GM03348 (cell line): ENCODE results near the gene RAB4A.

ENCODE experiments used
- DNase-seq: peaks from one replicate; pipeline ENCODE4 v3.0.0; 2012; ENCODE audit warnings: low spot score

RAB4A gene

DNA sequence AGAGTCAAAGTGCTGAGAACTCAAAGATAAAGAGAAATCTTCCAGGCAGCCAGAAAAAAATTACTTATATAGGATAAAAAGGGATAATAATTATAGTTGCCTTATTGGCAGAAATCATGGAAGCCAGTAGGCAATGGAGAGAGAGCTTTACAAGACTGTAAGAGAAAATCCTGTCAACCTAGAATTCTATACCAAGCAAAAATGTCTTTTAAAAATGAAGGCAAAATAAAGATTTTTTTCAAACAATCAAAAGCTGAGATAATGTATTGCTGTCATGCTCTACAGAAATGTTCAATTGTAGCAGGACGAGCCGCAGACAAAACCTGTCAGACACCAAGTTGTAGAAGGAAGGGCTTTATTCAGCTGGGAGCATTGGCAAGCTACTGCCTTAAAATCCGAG lies 26.8 kb upstream of the RAB4A start:
- no peak for DNase-seq

GRCh38 chr1:229247871-229248270 lies 23.0 kb upstream of the RAB4A start:
- DNase-seq: no peak

DNA sequence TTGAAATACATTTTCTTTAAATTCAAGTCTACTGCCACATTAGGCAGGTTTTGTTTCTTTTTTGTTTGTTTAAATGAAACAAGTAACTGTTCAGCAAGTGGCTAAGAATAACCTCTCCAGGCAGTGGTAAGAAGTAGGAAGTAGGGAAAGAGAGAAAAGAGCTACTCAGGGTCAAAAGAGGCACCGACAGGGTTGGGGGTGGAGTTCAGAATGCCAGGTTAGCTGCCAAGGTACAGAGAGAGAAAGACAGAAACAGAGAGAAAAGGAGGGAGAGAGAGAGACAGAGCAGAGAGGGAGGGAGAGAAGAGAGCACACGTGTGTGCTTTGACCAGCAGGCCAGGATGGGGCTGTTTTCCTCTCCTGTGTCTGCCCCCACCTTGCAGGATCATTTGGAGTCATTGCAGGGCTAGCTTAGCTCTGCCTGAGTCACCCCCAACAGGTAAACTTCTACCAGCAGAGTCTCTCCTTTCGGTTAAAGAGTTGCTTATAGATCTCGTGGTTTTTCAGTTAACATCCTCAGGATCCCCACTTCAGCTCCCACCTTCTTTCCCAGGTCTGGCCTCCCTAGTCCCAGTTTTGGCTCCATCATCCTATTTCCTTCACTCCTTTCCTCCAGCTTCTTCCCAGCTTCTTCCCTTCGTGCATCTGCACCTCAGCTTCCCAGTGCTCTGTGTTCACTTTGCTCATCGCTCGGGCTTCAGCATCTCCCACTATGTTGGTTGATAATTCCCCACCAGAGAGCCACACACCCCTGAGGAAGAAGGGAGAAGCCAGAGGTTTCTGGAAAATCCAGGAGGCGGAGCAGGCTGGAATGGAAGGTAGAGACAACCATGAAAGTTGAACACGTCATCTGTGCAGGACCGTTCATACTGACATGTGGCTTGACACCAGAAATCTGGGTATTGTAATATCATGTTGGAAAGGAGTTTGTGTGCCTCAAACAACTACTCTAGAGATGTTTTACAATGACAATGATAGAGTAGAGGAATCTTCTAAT lies 21.8 kb upstream of the RAB4A start:
- no peak for DNase-seq

- no peak for DNase-seq
Measured at GRCh38 chr1:229249854-229250644, 20.9 kb upstream of the RAB4A start.

DNA sequence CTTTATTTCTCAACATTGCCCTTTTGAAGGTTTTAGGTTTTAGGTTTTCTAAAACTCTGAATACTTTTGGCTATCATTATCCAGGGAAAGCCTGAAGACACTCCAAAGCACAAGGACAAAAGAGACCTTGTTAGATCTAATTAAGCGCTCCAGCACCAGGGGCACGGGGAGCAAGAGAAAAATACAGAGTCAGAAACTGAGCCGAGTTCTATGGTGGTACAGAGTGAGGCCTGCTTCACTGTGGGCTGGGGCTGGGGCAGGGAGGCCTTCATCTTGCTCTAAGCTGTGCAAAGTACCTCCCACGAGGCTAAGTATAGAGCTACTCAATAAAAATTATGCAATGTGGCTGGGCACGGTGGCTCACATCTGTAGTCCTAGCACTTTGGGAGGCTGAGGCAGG lies 19.7 kb upstream of the RAB4A start:
- no peak for DNase-seq

DNA sequence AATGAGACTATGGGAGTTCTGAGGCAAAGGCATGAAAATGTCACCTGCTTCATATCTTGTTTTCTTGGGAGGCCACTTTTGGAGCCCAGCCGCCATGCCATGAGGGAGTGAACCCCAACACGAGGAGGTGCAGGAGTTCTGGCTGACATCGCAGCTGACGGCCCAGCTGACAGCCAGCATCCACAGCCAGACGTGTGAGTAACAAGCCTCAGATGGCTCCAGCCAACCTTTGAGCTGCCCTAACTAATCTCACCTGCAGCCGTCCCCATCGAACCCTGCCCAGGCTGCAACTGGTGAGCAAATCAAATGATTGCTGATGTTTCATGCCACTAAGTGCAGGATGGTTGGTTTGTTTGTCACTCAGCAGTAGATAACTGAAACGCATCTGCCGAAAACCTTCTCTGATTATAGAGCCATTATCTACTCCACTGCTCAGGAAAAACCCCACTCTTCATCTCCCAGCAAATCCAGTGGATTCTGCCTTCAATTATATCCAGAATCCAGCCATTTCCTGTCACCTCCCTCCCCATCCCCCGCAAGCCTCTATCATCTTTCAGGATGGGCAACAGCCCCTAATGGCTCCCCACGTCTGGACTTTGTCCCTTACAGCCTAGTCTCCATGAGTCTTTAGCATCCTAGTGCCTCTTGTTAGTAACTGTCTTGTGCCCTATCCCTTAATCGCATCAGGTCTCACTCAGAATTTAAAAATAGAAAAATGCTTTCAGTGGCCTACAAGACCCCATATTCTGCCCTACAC lies 18.5 kb upstream of the RAB4A start:
- no peak for DNase-seq

- DNase-seq: no peak
Measured at GRCh38 chr1:229253151-229253974, 17.5 kb upstream of the RAB4A start.

- no peak for DNase-seq
Measured at GRCh38 chr1:229254910-229255541, 15.9 kb upstream of the RAB4A start.

- peak; percentile 81 for DNase-seq
Measured at GRCh38 chr1:229258031-229258756, 12.7 kb upstream of the RAB4A start.

DNA sequence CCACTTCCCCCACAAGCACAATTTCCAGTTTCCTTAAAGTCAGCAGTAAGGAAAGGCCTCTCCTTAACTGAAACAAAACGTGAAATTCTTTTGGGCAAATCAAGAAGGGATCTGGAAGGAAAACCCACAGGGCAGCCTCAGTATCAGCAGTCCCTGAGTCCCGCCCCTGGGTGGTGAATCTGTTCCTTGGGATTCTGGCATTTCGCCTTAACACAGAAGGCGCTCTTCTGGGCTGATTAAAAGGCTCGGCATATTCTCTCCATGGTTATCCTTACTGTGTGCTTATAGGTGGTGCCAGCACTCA lies 12.2 kb upstream of the RAB4A start:
- DNase-seq: peak; percentile 18

DNA sequence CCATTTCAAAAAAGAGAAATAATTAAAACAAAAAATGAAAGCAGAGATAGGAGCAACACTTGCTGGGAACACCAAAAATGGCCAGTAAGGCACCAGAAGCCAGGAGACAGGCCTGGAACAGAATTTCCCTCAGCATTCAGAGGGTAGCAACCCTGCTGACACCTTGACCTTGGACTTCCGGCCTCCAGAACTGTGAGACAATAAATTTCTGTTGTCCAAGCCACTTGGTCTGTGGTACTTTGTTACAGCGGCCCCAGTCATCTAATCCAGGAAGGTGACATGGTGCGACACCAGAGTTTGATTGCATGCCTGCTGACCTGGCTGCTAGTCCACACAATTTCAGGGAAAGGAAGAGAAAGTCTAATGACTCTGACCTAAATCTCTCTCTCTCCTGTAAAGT lies 10.6 kb upstream of the RAB4A start:
- DNase-seq: no peak

GRCh38 chr1:229262239-229262638 lies 8.7 kb upstream of the RAB4A start:
- no peak for DNase-seq

GRCh38 chr1:229263254-229263653 lies 7.7 kb upstream of the RAB4A start:
- no peak for DNase-seq

DNA sequence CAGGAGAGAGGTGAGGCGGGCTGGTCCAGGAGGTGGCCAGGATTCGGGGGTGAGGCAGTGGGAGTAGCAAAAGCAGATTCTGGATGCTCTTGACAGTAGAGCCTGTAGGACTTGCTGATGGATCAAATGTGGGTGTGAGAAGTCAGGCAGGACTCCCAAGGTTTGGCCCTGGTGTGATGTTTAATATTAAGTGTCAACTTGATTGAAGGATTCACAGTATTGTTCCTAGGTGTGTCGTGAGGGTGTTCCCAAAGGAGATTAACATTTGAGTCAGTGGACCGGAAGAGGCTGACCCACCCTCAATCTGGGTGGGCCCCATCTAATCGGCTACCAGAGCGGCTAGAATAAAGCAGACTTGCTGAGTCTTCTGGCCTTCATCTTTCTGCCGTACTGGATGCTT lies 6.8 kb upstream of the RAB4A start:
- DNase-seq: no peak

- no peak for DNase-seq
Measured at GRCh38 chr1:229264487-229264886, 6.4 kb upstream of the RAB4A start.

- no peak for DNase-seq
Measured at GRCh38 chr1:229266274-229266673, 4.6 kb upstream of the RAB4A start.

DNA sequence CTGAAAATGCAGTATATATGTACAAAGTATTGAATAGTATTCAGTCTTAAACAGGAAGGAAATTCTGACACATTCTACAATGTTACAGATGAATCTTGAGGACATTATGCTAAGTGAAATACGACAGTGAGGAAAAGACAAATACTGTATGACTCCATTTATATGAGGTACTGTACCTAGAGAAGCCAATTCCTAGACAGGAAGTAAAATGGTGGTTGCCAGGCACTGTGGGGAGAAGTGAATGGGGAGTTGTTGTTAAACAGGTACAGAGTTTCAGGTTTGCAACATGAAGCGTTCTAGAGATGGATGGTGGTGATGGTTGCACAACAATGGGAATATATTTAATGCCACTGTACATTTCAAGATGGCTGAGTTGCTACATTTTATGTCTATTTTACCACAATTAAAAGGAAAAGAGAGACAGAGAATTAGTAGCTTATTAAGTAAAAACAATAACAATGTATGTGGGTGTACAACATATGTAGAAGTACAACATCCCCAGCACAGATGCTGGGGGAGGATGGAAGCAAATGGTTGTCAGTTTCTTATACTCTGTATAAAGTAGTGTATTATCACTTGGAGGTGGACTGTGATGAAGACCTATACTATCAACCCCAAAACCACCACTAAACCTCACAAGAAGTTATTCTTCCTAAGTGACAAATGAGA lies 3.9 kb upstream of the RAB4A start:
- no peak for DNase-seq

DNA sequence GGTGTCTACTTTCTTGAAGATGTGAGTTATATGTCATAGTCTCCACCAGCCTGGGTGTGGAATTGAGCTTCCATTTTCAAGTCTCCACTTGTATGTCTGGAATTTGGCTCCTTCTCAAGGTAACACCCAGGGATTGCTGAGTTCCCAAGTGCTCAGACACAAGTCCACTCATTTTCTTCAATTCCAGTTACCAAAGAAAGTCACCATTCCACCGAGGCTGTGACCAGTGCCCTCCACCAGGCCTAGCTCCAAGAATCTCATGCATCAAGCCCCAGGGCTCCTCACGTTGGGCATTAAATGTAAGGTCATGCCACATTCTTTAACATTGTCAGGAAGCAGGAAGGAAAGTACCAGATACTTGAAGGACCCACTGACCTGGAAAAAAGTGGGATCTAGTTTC lies 2.4 kb upstream of the RAB4A start:
- no peak for DNase-seq

- peak; percentile 62 for DNase-seq
Measured at GRCh38 chr1:229271448-229272159, 693 bp downstream of the RAB4A start.
